VCaP (cell line): ENCODE results near the gene DND1.
"Not testable (repeated sequence)": the region's sequence is repeated elsewhere in the genome, so short reads cannot be mapped to it uniquely, and the experiment has no call there.

Source experiments
- H3K27ac ChIP-seq: fragments of 450-650 bp; 2 replicates; pipeline ENCODE4 v1.5.1; 2017
- CTCF ChIP-seq: fragments of 450-650 bp; conservative IDR thresholded peaks from 2 replicates; pipeline ENCODE4 v1.5.1; 2017; ENCODE audit warnings: mild to moderate bottlenecking, moderate library complexity

The DND1 gene

GRCh38 chr5:140673187-140673976, at the start of gene DND1:
Gene DND1 (minus strand): TSS chr5:140673576. CDS start chr5:140673542, 34 bp downstream.
- H3K27ac ChIP-seq = no peak within 1 kb of the TSS
- TF ChIP-seq CTCF = no peak

GRCh38 chr5:140721395-140721794, 48.0 kb upstream of the DND1 start:
- H3K27ac ChIP-seq = not testable (repeated sequence)

GRCh38 chr5:140720738-140721137, 47.4 kb upstream of the DND1 start:
- H3K27ac ChIP-seq = not testable (repeated sequence)

GRCh38 chr5:140718266-140718592, 44.9 kb upstream of the DND1 start:
- H3K27ac ChIP-seq = peak overlapping the region; percentile 40
- TF ChIP-seq CTCF = no peak

- not testable (repeated sequence) for H3K27ac ChIP-seq
Observed at GRCh38 chr5:140716238-140716637, 42.9 kb upstream of the DND1 start.

- no peak for TF ChIP-seq CTCF
- H3K27ac ChIP-seq = no peak overlapping the region
Observed at GRCh38 chr5:140713562-140714094, 40.3 kb upstream of the DND1 start.

GRCh38 chr5:140711794-140712193, 38.4 kb upstream of the DND1 start:
- H3K27ac ChIP-seq = peak overlapping the region; percentile 73; the same call in 1 of the 2 replicates
- no peak for TF ChIP-seq CTCF

- no peak for TF ChIP-seq CTCF
- peak overlapping the region; percentile 73 for H3K27ac ChIP-seq
Observed at GRCh38 chr5:140710899-140711552, 37.6 kb upstream of the DND1 start.

GRCh38 chr5:140708787-140709186, 35.4 kb upstream of the DND1 start:
- H3K27ac ChIP-seq = not testable (repeated sequence)

GRCh38 chr5:140707812-140708211, 34.4 kb upstream of the DND1 start:
- no peak overlapping the region for H3K27ac ChIP-seq

More at GRCh38 chr5:140707812-140708211, 34.4 kb upstream of the DND1 start:
- no peak for TF ChIP-seq CTCF
